GM21529 (cell line): ENCODE results near the gene CFAP157.

Experiments
- ATAC-seq: cut with Tn5 transposase; IDR thresholded peaks from one replicate; pipeline ENCODE4 v1.9.1; 2021; ENCODE audit not compliant: unreplicated experiment

Gene CFAP157

GRCh38 chr9:127758843-127759242, 52.1 kb downstream of the CFAP157 start:
- ATAC-seq, result no peak

GRCh38 chr9:127761061-127761460, 54.3 kb downstream of the CFAP157 start:
- no peak for ATAC-seq

GRCh38 chr9:127761491-127761956, 54.7 kb downstream of the CFAP157 start:
- ATAC-seq, result no peak

- ATAC-seq, result no peak
Observed at GRCh38 chr9:127762111-127762676, 55.4 kb downstream of the CFAP157 start.

- no peak for ATAC-seq
Observed at GRCh38 chr9:127763918-127764384, 57.2 kb downstream of the CFAP157 start.

- ATAC-seq, result no peak
Observed at GRCh38 chr9:127765418-127765817, 58.6 kb downstream of the CFAP157 start.
